K562 (cell line): ENCODE data around the gene FBRS. TPM values are rescaled to one million over a fixed set of nuclear protein-coding genes. Genes with fewer than 3 reads are reported as not detected.
A peak's percentile ranks its signal among the peaks of the same experiment; 100 is the strongest.

Experiments
- CTBP1 ChIP-seq: fragments of 450-650 bp; IDR thresholded peaks from 2 replicates; pipeline ENCODE4 v1.6.1; 2016; ENCODE audit warnings: borderline replicate concordance
- DMBX1 ChIP-seq: fragments of 250-450 bp; sonication (Bioruptor Pico); IDR thresholded peaks from 2 replicates; pipeline ENCODE4 v1.8.0; 2022; ENCODE audit warnings: inconsistent platforms, mild to moderate bottlenecking, moderate library complexity, borderline replicate concordance
- ELF1 ChIP-seq: fragments of 200-800 bp; sonication (Bioruptor generic); IDR thresholded peaks from 2 replicates; pipeline ENCODE4 v1.6.1; 2016; ENCODE audit warnings: missing genetic modification characterization, missing compliant biosample characterization
- ETV6 ChIP-seq, 3 experiments: fragments of 150-350 bp in 1 of 3; sonication (generic) in 1 of 3; formaldehyde crosslinking in 1 of 3; IDR thresholded peaks; 2 replicates each; pipeline versions ENCODE4 v1.6.1 to v1.8.0; 2014 to 2022; ENCODE audit warnings: borderline replicate concordance in 2 of 3, low read depth in 2 of 3, antibody characterized with exemption in 1 of 3, low read length in 1 of 3, mild to moderate bottlenecking in 1 of 3, missing genetic modification reagents in 1 of 3
- FOS ChIP-seq: IDR thresholded peaks from 3 replicates; pipeline ENCODE4 v1.6.1; 2011; ENCODE audit not compliant: insufficient read length; ENCODE audit errors: extremely low read depth
- GTF2A2 ChIP-seq: IDR thresholded peaks from 2 replicates; pipeline ENCODE4 v1.6.1; 2016; ENCODE audit warnings: mild to moderate bottlenecking, missing genetic modification characterization, missing compliant biosample characterization
- HDAC6 ChIP-seq: IDR thresholded peaks from 2 replicates; pipeline ENCODE4 v1.6.1; 2012; ENCODE audit warnings: low read depth, mild to moderate bottlenecking, control low read depth, inconsistent platforms, low read length, moderate library complexity
- KDM1A ChIP-seq, 2 experiments: fragments of 450-650 bp; IDR thresholded peaks; 2 replicates each; pipeline ENCODE4 v1.6.1; 2016; ENCODE audit warnings: mild to moderate bottlenecking in 2 of 2
- NFIX ChIP-seq: fragments of 250-450 bp; sonication (Bioruptor Pico); IDR thresholded peaks from 2 replicates; pipeline ENCODE4 v1.4.0; 2020; ENCODE audit warnings: low read depth, mild to moderate bottlenecking, moderate library complexity
- NFYB ChIP-seq: IDR thresholded peaks from 2 replicates; pipeline ENCODE4 v1.6.1; 2011; ENCODE audit warnings: mild to moderate bottlenecking, moderate library complexity; ENCODE audit not compliant: insufficient read length; ENCODE audit errors: extremely low read depth
- PML ChIP-seq: IDR thresholded peaks from 2 replicates; pipeline ENCODE4 v1.6.1; 2012; ENCODE audit warnings: low read length, inconsistent platforms
- PRMT5 ChIP-seq: sonication (generic); formaldehyde crosslinking; IDR thresholded peaks from 2 replicates; pipeline ENCODE4 v1.5.0; 2020; ENCODE audit warnings: missing genetic modification reagents
- PRPF4 ChIP-seq: fragments of 200-400 bp; formaldehyde crosslinking; IDR thresholded peaks from one replicate; pipeline ENCODE4 v1.6.1; 2017; ENCODE audit warnings: low read length, low read depth, mild to moderate bottlenecking; ENCODE audit not compliant: insufficient read depth, poor library complexity, severe bottlenecking
- PTTG1 ChIP-seq: fragments of 450-650 bp; IDR thresholded peaks from 2 replicates; pipeline ENCODE4 v1.6.1; 2016; ENCODE audit warnings: low read depth, mild to moderate bottlenecking, missing genetic modification characterization, missing compliant biosample characterization
- SNIP1 ChIP-seq: fragments of 450-650 bp; IDR thresholded peaks from 2 replicates; pipeline ENCODE4 v1.7.1; 2017; ENCODE audit warnings: low read depth, mild to moderate bottlenecking
- WHSC1 ChIP-seq: IDR thresholded peaks from one replicate; pipeline ENCODE4 v1.6.1; 2012; ENCODE audit warnings: low read length, control low read depth, inconsistent platforms
- ZNF165 ChIP-seq: fragments of 250-450 bp; sonication (Bioruptor Pico); IDR thresholded peaks from 2 replicates; pipeline ENCODE4 v1.4.0; 2020; ENCODE audit warnings: borderline replicate concordance
- ZNF239 ChIP-seq: fragments of 250-450 bp; sonication (Bioruptor Pico); IDR thresholded peaks from 2 replicates; pipeline ENCODE4 v1.4.0; 2020; ENCODE audit warnings: mild to moderate bottlenecking
- ZNF764 ChIP-seq: fragments of 250-450 bp; sonication (Bioruptor Pico); IDR thresholded peaks from 2 replicates; pipeline ENCODE4 v1.4.0; 2020; ENCODE audit warnings: low read depth, mild to moderate bottlenecking, moderate library complexity
- polyA plus RNA-seq, 8 experiments: library from polyadenylated mRNA; depleted of rRNA in 4 of 8; stranded (reverse) in 5 of 8; unstranded in 3 of 8; fragments of >200 nt; fragmentation: Nextera tagmentation in 2 of 8; fragmentation: Illumina TruSeq in 1 of 8; extraction: Ambion mirVana in 2 of 8; extraction: Trizol in 1 of 8; gene quantifications; 2 replicates each; pipeline versions ENCODE4 v1.2.1 to v1.2.3, GENCODE V29; 2011 to 2014; ENCODE audit warnings: inconsistent platforms in 1 of 8, missing spikeins in 1 of 8
- total RNA-seq, 7 experiments: library from RNA; depleted of rRNA in 6 of 7; stranded (reverse); fragments of >200 nt in 6 of 7; fragmentation: Illumina TruSeq in 2 of 7; extraction: Trizol in 2 of 7; gene quantifications; 2 replicates each; pipeline versions ENCODE4 v1.2.1 to v1.2.3, GENCODE V29; 2011 to 2021; ENCODE audit warnings: low replicate concordance in 1 of 7
- TF ChIP-seq, protein P1 (sequence below): fragments of 200-800 bp; sonication (Bioruptor generic); IDR thresholded peaks from 2 replicates; pipeline ENCODE4 v1.6.1; 2017; ENCODE audit warnings: missing genetic modification characterization, missing compliant biosample characterization
- TF ChIP-seq, protein P2 (sequence below): fragments of 450-650 bp; IDR thresholded peaks from 2 replicates; pipeline ENCODE4 v1.6.1; 2018; ENCODE audit not compliant: partially characterized antibody
- TF ChIP-seq, protein P3 (sequence below): sonication (generic); formaldehyde crosslinking; IDR thresholded peaks from 2 replicates; pipeline ENCODE4 v1.8.0; 2022; ENCODE audit warnings: mild to moderate bottlenecking, low read depth, missing genetic modification reagents

FBRS gene
- total and polyA plus RNA-seq, 9 of the 15 experiments (the other 6 are each of a cell fraction or from before 2014, with no cell fraction given): 0.32 to 59.5 (median 13.1) TPM

DNA sequence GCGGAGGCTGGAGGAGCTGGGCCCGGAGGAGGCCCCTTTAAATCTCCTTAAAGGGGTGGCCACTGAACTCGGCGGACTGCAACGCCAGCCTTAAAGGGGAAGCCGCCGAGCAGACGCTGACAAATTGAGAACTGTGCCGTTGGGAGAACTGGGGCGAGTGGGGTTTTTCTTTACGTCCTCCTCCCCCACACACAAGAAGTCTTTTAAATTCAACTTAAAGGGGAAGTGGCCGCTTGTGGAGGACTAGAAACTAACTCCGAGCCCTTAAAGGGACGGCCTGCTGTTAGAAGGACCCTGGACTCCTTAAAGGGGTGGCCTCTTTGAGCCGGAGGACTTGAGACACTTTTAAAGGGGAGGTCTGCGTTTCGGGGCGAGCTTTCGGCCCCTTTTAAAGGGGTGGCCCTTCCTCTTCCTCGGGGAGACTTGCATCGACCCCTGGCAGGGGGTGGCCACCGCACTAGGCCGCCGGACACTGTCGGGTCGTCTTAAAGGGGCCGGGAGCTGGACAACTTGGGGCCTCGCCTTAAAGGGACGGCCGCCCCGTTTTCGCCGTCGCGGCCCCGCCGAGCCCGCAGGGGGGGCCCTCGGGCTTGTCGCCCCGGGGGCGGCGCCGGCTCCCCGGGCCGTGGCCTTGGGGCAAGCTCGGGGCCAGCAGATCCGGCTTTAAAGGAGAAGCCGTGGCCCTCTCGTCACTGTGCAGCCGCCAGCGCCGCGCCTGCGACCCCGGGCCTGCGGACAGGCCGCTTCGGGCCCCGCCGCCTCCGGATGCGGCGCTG lies 688 bp downstream of the FBRS start (continued):
- TF ChIP-seq ELF1 (no peak), PRMT5 (no peak), PRPF4 (no peak), PML (peak; percentile 29; the same call in 1 of the 2 replicates), GTF2A2 (tag) (no peak), HDAC6 (no peak), NFIX (CRISPR knock-in tag) (no peak), KDM1A (IDR thresholded peaks at IDR 0.05) (no peak), ETV6 (IDR thresholded peaks at IDR 0.05; ENCODE audit: borderline replicate concordance in 1 of 2, low read depth in 2 of 2, low read length in 1 of 2) (peak in 1 of 2 experiments; percentile 86; a peak in 2 of 4 replicates), ETV6 (CRISPR knock-in tag; IDR thresholded peaks at IDR 0.05; ENCODE audit: borderline replicate concordance) (no peak), CTBP1 (peak; percentile 38), WHSC1 (no peak), SNIP1 (peak; percentile 87), FOS (no peak), ZNF239 (CRISPR knock-in tag) (no peak), DMBX1 (CRISPR knock-in tag) (no peak), ZNF165 (no peak), PTTG1 (tag) (no peak), NFYB (no peak), ZNF764 (no peak)
- TF ChIP-seq, protein P1, sequence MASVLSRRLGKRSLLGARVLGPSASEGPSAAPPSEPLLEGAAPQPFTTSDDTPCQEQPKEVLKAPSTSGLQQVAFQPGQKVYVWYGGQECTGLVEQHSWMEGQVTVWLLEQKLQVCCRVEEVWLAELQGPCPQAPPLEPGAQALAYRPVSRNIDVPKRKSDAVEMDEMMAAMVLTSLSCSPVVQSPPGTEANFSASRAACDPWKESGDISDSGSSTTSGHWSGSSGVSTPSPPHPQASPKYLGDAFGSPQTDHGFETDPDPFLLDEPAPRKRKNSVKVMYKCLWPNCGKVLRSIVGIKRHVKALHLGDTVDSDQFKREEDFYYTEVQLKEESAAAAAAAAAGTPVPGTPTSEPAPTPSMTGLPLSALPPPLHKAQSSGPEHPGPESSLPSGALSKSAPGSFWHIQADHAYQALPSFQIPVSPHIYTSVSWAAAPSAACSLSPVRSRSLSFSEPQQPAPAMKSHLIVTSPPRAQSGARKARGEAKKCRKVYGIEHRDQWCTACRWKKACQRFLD (CRISPR knock-in tag): no peak
- TF ChIP-seq, protein P2, sequence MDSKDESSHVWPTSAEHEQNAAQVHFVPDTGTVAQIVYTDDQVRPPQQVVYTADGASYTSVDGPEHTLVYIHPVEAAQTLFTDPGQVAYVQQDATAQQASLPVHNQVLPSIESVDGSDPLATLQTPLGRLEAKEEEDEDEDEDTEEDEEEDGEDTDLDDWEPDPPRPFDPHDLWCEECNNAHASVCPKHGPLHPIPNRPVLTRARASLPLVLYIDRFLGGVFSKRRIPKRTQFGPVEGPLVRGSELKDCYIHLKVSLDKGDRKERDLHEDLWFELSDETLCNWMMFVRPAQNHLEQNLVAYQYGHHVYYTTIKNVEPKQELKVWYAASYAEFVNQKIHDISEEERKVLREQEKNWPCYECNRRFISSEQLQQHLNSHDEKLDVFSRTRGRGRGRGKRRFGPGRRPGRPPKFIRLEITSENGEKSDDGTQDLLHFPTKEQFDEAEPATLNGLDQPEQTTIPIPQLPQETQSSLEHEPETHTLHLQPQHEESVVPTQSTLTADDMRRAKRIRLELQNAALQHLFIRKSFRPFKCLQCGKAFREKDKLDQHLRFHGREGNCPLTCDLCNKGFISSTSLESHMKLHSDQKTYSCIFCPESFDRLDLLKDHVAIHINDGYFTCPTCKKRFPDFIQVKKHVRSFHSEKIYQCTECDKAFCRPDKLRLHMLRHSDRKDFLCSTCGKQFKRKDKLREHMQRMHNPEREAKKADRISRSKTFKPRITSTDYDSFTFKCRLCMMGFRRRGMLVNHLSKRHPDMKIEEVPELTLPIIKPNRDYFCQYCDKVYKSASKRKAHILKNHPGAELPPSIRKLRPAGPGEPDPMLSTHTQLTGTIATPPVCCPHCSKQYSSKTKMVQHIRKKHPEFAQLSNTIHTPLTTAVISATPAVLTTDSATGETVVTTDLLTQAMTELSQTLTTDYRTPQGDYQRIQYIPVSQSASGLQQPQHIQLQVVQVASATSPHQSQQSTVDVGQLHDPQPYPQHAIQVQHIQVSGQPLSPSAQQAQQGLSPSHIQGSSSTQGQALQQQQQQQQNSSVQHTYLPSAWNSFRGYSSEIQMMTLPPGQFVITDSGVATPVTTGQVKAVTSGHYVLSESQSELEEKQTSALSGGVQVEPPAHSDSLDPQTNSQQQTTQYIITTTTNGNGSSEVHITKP: no peak
- TF ChIP-seq, protein P3, sequence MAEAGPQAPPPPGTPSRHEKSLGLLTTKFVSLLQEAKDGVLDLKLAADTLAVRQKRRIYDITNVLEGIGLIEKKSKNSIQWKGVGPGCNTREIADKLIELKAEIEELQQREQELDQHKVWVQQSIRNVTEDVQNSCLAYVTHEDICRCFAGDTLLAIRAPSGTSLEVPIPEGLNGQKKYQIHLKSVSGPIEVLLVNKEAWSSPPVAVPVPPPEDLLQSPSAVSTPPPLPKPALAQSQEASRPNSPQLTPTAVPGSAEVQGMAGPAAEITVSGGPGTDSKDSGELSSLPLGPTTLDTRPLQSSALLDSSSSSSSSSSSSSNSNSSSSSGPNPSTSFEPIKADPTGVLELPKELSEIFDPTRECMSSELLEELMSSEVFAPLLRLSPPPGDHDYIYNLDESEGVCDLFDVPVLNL: no peak
